Omental fat pad (tissue), 4 donors: ENCODE data around the gene AGA. TPM values are rescaled to one million over a fixed set of nuclear protein-coding genes. Genes with fewer than 3 reads are reported as not detected.

Source experiments
- ATAC-seq: fragments of 150-250 bp; one replicate; pipeline ENCODE4 v1.9.1; 2016; ENCODE audit warnings: mild to moderate bottlenecking, moderate library complexity; ENCODE audit not compliant: low FRiP score
- DNase-seq: peaks from one replicate; pipeline ENCODE4 v3.0.0-alpha.2; 2019; ENCODE audit warnings: low spot score
- CTCF ChIP-seq, 3 donors: fragments of 450-650 bp; IDR thresholded peaks; one replicate each; pipeline ENCODE4 v1.5.1; 2016 to 2017; ENCODE audit warnings: antibody characterized with exemption in 3 of 3, mild to moderate bottlenecking in 3 of 3, moderate library complexity in 2 of 3
- total RNA-seq, 4 donors: library from RNA; depleted of rRNA; stranded (reverse); fragments of >200 nt; gene quantifications; one replicate each; pipeline ENCODE4 v1.1.0, GENCODE V29; 2016

Gene AGA
- total RNA-seq, 4 donors from 2014 or later = 13.7 to 21.4 (median 18.8) TPM

- no peak for ATAC-seq
- TF ChIP-seq CTCF (IDR thresholded peaks at IDR 0.05) = no peak
- DNase-seq = no peak
These were observed 31.7 kb downstream of the AGA start for GRCh38 chr4:177410566-177410965.

GRCh38 chr4:177408023-177408422, 34.2 kb downstream of the AGA start:
- no peak for DNase-seq
- TF ChIP-seq CTCF (IDR thresholded peaks at IDR 0.05) = no peak
- no peak for ATAC-seq

- DNase-seq = no peak
- ATAC-seq = no peak
- no peak for TF ChIP-seq CTCF (IDR thresholded peaks at IDR 0.05)
These were observed 36.7 kb downstream of the AGA start for GRCh38 chr4:177405508-177405907.

GRCh38 chr4:177404986-177405385, 37.3 kb downstream of the AGA start:
- ATAC-seq = no peak
- no peak for TF ChIP-seq CTCF (IDR thresholded peaks at IDR 0.05)
- DNase-seq = no peak

- DNase-seq = no peak
- no peak for ATAC-seq
- no peak for TF ChIP-seq CTCF (IDR thresholded peaks at IDR 0.05)
These were observed 37.9 kb downstream of the AGA start for GRCh38 chr4:177404342-177404741.

- DNase-seq (no peak), ATAC-seq (no peak)
- TF ChIP-seq CTCF (IDR thresholded peaks at IDR 0.05) = no peak
These were observed 38.5 kb downstream of the AGA start for GRCh38 chr4:177403746-177404145.

GRCh38 chr4:177401658-177402273, 40.5 kb downstream of the AGA start:
- no peak for ATAC-seq
- no peak for TF ChIP-seq CTCF (IDR thresholded peaks at IDR 0.05)
- no peak for DNase-seq
